Memory B cell (primary cell): ENCODE measurements around the gene XXYLT1.

Experiments used
- ATAC-seq: fragments of 150-1000 bp; cut with Tn5 transposase; 2 replicates; pipeline ENCODE4 v1.10.0; 2021; ENCODE audit warnings: low read depth, mild to moderate bottlenecking, moderate library complexity
- DNase-seq, 2 donors: peaks; one replicate each; pipeline ENCODE4 v3.0.0; 2022; ENCODE audit warnings: low spot score in 2 of 2
- H3K27ac Mint-ChIP-seq: one replicate; pipeline ENCODE4 v1.8.0; 2022; ENCODE audit warnings: mild to moderate bottlenecking, moderate library complexity, mixed read lengths
- H3K27me3 Mint-ChIP-seq: one replicate; pipeline ENCODE4 v1.8.0; 2022; ENCODE audit warnings: mixed read lengths
- H3K36me3 Mint-ChIP-seq: one replicate; pipeline ENCODE4 v1.8.0; 2022; ENCODE audit warnings: mild to moderate bottlenecking, mixed read lengths
- H3K4me1 Mint-ChIP-seq: one replicate; pipeline ENCODE4 v1.8.0; 2022; ENCODE audit warnings: mixed read lengths
- H3K4me3 Mint-ChIP-seq: one replicate; pipeline ENCODE4 v1.8.0; 2022; ENCODE audit warnings: mild to moderate bottlenecking, moderate library complexity, mixed read lengths
- H3K9me3 Mint-ChIP-seq: one replicate; pipeline ENCODE4 v1.8.0; 2022; ENCODE audit warnings: mixed read lengths

Gene XXYLT1

DNA sequence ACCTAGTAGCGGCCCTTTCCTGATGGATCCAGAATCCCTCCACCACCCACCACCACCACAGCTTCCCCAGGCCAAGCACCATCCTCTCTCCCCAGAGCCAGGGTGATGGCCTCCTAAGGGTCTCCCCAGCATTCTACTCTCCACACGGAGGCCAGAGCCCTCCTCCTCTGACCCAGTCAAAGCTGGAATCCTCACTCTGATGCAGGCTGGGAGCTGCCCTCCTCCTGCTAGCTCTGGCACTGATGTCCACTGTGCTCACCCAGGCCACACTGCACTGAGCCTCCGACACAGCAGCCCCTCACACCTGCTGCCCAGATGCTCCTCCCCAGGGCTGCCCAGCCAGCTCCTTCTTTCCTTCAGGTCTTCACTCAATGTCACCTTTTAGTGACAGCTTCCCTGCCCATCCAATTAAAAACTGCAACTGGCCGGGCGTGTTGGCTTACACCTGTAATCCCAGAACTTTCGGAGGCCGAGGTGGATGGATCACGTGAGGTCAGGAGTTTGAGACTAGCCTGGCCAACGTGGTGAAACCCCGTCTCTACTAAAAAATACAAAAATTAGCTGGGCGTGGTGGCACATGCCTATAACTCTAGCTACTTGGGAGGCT lies 21.0 kb downstream of the XXYLT1 start:
- no peaks in the 10 kb centered on the region for H3K9me3 Mint-ChIP-seq
- H3K27ac Mint-ChIP-seq = no peak overlapping the region
- H3K27me3 Mint-ChIP-seq = no peaks in the 10 kb centered on the region
- H3K4me1 Mint-ChIP-seq = peaks cover 8% of the 10 kb centered on the region
- ATAC-seq = no peak
- peaks cover 3% of the 10 kb centered on the region for H3K36me3 Mint-ChIP-seq
- H3K4me3 Mint-ChIP-seq = no peak overlapping the region
- DNase-seq = no peak

DNA sequence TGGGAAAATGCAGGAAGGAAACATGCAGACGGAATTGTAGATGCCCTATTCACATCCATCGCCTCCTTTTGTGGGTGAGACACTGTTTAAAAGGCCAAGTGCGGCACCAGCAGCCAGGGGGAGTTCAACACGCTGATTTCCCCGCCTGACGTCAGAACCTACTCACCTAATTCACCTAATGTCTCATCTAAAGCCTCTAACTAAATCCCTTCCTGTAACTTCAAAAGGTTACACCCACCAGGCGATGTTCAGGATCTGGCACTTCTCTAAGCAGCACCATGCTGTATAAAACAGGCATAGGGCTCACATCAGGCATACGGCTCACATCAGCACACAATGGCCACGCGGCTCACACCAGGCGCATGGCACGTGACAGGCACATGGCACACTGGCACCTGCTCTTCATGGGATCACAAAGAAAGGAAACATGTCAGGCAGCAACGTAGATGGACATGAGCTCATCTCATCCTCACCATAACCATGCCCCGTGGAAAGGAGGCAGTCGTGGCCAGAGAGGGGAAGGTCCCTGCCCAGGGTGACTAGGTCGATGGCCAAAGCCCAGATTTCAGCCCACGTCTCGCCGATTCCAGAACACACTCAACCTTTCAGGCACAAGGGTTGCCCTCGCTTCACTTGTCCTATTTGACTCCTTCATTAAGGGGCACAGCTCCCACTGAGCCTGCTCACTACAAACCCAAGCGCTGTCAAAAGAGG lies 21.7 kb downstream of the XXYLT1 start:
- peaks cover 3% of the 10 kb centered on the region for H3K36me3 Mint-ChIP-seq
- no peak overlapping the region for H3K27ac Mint-ChIP-seq
- ATAC-seq = no peak
- H3K4me1 Mint-ChIP-seq = peaks cover 8% of the 10 kb centered on the region
- no peak for DNase-seq
- no peak overlapping the region for H3K4me3 Mint-ChIP-seq
- no peaks in the 10 kb centered on the region for H3K27me3 Mint-ChIP-seq
- no peaks in the 10 kb centered on the region for H3K9me3 Mint-ChIP-seq

DNA sequence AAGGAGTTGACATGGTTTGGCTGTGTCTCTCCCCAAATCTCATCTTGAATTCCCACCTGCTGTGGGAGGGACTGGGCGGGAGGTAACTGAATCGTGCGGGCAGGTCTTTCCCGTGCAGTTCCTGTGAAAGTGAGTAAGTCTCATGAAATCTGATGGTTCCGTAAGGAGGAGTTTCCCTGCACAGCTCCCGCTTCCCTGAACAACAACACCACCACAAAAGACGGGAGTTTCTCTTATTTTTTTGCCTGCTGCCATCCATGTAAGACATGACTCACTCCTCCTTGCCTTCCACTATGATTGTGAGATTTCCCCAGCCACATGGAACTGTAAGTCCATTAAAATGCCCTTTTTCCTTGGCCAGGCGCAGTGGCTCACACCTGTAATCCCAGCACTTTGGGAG lies 22.7 kb downstream of the XXYLT1 start:
- H3K4me3 Mint-ChIP-seq = no peak overlapping the region
- no peak overlapping the region for H3K27ac Mint-ChIP-seq
- ATAC-seq (no peak), DNase-seq (no peak)
- H3K4me1 Mint-ChIP-seq = peaks cover 10% of the 10 kb centered on the region
- no peaks in the 10 kb centered on the region for H3K9me3 Mint-ChIP-seq
- H3K36me3 Mint-ChIP-seq = peaks cover 3% of the 10 kb centered on the region
- H3K27me3 Mint-ChIP-seq = no peaks in the 10 kb centered on the region

DNA sequence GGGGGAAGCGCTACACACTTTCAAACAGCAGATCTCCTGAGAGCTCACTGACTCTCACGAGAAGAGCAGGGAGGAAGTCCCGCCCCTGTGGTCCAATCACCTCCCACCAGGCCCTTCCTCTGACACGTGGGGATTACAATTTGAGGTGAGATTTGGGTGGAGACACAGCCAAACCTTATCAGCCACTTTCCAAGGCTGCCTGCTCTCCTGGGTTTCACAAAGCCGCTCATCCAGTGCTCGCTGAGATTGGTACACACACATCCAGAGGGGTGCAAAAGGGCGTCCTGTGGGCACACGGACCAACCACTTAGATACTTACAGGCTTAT lies 23.1 kb downstream of the XXYLT1 start:
- Mint-ChIP-seq H3K27ac (no peak overlapping the region), H3K9me3 (no peaks in the 10 kb centered on the region), H3K4me3 (no peak overlapping the region), H3K4me1 (peaks cover 10% of the 10 kb centered on the region), H3K27me3 (no peaks in the 10 kb centered on the region), H3K36me3 (peaks cover 3% of the 10 kb centered on the region)
- ATAC-seq = no peak
- DNase-seq = no peak

DNA sequence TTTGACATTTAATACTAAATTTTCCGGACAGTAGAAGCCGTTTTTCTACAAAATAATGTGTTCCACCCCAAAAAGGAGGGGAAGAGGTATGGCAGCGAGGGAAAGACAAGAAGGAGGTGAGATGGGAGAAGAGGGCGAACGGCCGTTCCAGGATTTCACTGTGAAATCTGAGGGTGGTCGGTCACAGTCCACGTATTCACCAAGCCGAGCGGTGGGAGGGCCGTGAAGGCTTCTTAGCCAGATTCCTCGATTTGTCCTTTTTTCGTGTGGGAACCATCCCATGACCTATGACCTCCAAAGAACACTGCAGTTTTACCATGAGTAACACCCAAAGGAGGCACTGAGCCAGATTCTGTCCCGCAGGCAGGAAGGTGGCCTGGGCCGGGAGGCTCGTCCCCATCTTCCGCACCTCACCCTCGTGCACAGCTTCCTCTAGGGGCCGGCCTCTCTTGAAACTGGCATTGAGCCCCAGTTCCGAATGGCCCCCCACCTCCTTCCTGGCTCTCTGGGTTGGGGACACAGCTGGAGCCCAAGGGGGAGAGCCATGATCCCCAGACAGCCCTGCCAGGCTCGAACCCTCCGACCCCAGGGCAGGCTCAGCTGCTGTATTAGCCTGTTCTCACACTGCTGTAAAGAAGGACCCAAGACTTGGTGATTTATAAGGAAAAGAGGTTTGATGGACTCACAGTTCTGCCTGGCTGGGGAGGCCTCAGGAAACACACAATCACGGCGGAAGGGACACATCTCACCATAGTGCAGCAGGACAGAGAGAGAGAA lies 23.7 kb downstream of the XXYLT1 start:
- ATAC-seq (no peak), DNase-seq (no peak)
- Mint-ChIP-seq H3K27ac (no peak overlapping the region), H3K4me1 (peaks cover 10% of the 10 kb centered on the region), H3K4me3 (no peak overlapping the region), H3K9me3 (no peaks in the 10 kb centered on the region), H3K36me3 (peaks cover 3% of the 10 kb centered on the region), H3K27me3 (no peaks in the 10 kb centered on the region)

DNA sequence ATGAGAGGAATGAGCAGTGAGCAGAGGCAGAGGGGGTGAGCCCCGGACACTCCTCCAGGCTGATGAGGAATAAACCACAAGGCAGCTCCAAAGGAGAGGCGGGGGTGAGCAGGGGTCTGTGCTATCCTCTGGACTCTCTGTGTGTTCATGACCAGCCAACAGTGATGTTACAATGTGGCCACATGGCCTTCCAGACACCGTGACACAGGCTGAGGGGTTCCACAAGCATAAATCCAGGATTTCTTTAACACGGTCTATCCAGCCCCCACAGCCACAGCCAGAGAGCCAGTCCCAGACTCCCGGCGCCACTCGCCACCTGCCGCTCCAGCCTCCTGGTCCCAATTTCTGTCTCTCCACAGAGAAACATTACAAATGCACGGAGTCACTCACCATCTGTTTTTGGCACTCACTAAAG lies 24.4 kb downstream of the XXYLT1 start:
- no peak overlapping the region for H3K27ac Mint-ChIP-seq
- no peaks in the 10 kb centered on the region for H3K27me3 Mint-ChIP-seq
- no peak for ATAC-seq
- peaks cover 10% of the 10 kb centered on the region for H3K4me1 Mint-ChIP-seq
- no peak for DNase-seq
- no peak overlapping the region for H3K4me3 Mint-ChIP-seq
- H3K36me3 Mint-ChIP-seq = peaks cover 3% of the 10 kb centered on the region
- no peaks in the 10 kb centered on the region for H3K9me3 Mint-ChIP-seq

DNA sequence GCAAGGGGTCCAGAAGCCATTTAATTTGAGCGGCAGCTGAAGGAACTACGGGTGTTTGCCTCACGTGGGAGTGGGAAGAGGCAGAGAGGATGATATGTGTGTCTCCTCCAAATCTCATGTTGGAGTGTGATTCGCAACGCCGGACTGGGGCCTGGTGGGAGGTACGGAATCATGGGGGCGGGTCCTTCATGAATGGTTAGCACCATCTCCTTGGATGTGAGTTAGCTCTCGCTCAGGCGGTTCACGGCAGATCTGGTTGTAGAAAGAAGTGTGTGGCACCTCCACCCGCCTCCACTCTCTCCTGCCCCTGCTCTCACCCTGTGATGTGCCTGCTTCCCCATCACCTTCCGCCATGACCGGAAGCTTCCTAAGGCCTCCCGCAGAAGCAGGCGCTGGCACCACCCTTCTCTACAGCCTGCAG lies 25.4 kb downstream of the XXYLT1 start:
- no peaks in the 10 kb centered on the region for H3K27me3 Mint-ChIP-seq
- no peak for DNase-seq
- peaks cover 6% of the 10 kb centered on the region for H3K4me1 Mint-ChIP-seq
- no peak overlapping the region for H3K4me3 Mint-ChIP-seq
- no peaks in the 10 kb centered on the region for H3K9me3 Mint-ChIP-seq
- no peak for ATAC-seq
- no peak overlapping the region for H3K27ac Mint-ChIP-seq
- H3K36me3 Mint-ChIP-seq = peaks cover 3% of the 10 kb centered on the region

DNA sequence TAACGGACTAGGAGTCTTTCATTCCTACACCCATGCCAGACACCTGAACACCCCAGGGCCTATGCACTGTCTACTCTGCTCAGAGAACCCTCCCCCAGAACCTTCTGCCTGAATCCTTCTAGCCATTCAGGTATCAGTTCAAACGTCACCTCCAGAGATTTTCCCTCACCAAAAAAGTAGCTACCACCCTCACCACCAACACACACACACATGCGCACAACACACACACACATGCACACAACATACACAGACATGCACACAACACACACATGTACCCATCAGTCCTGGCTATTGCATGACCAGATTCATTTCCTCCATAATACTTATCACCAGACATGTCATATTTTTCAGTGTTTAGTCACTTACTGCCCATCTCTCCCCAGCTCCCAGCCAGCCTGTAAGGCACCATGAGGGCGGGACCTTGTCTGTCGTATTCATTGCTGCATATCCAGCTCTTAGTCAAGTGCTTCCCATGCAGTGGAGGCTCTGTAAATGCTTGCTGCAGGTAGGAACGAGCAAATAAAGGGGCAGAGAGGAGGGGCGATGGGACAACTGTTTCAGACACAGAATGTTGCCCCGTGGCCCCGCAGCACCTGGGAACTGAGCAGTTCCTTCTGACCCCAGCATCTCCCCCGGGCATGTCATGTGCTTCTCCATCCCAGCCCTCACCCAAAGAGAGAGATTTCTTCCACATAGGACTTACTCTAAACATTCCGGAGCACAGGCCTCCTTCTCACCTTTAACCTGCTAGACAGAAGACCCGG lies 29.2 kb downstream of the XXYLT1 start:
- Mint-ChIP-seq H3K4me3 (no peak overlapping the region), H3K4me1 (peaks cover 2% of the 10 kb centered on the region), H3K27me3 (no peaks in the 10 kb centered on the region), H3K36me3 (peaks cover 16% of the 10 kb centered on the region), H3K27ac (no peak overlapping the region), H3K9me3 (peaks cover 6% of the 10 kb centered on the region)
- DNase-seq (no peak), ATAC-seq (no peak)

DNA sequence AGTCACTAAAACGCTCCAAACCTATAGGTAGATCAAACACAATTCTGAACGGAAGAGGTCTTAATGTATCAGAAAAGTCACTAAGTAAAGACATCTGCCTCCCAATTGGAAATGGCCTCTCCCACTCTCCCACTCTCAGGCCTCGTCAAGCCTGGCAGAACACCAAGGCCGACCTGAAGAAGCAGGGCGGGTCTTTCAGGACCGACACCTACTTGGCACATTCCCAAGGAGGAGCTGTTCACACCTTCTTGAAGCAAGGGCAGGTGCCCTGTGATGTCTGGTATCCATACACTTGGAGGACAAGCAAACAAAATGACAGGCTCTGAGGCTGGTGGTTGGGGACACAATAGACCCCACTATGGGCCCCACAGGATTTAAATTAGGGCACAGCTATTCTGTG lies 30.0 kb downstream of the XXYLT1 start:
- Mint-ChIP-seq H3K27me3 (no peaks in the 10 kb centered on the region), H3K27ac (no peak overlapping the region), H3K9me3 (peaks cover 6% of the 10 kb centered on the region), H3K36me3 (peaks cover 14% of the 10 kb centered on the region), H3K4me1 (peaks cover 2% of the 10 kb centered on the region), H3K4me3 (no peak overlapping the region)
- DNase-seq (no peak), ATAC-seq (no peak)

DNA sequence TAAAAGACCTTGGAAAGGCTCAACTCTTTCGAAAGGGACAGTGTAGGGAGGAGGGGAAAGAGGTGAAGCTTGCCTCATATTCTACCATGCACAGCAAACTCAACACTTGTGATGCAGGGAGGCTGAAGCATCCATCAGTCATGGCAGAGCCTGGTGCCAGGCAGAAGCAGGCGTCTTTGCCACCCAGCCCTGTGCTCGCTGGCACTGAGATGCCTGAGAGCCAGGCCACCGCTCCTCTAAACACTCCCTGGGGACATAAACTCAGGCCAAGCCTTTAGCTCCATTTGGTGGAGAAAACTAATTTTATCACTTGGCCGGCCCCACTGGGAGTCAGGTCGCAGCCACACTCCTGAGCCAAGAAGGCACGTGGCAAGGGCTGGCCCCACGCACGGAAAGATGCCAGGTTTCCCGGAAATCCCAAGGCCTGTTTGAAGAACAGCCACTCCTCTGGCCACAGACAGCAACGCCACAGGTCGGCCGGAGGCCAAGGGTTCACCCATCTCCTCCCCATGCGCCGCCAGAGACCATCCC lies 30.7 kb downstream of the XXYLT1 start:
- H3K27ac Mint-ChIP-seq = no peak overlapping the region
- H3K36me3 Mint-ChIP-seq = peaks cover 13% of the 10 kb centered on the region
- DNase-seq = no peak
- no peaks in the 10 kb centered on the region for H3K27me3 Mint-ChIP-seq
- H3K4me3 Mint-ChIP-seq = no peak overlapping the region
- H3K9me3 Mint-ChIP-seq = peaks cover 6% of the 10 kb centered on the region
- no peak for ATAC-seq
- H3K4me1 Mint-ChIP-seq = peaks cover 2% of the 10 kb centered on the region

DNA sequence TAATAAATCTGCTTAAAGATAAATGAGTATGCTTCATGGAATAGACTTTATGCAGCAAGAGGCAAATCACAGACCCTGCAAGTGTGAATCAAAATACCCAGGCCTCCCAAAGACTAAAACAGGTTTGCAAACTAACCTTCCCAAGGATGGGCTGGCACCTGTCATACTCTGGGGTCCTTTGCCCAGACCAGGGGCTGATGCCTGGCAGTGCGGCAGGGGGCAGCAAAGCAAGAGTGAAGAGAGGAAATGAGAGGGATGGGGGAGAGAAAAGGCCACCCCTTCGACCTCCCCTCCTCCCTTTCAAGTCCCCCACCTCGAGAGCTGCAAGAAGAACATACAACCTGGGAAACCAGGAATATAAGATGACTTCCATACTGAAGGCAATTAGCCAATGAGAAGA lies 31.8 kb downstream of the XXYLT1 start:
- no peak for ATAC-seq
- H3K4me1 Mint-ChIP-seq = peaks cover 2% of the 10 kb centered on the region
- DNase-seq = no peak
- no peak overlapping the region for H3K4me3 Mint-ChIP-seq
- no peak overlapping the region for H3K27ac Mint-ChIP-seq
- H3K27me3 Mint-ChIP-seq = no peaks in the 10 kb centered on the region
- H3K36me3 Mint-ChIP-seq = peaks cover 13% of the 10 kb centered on the region
- peaks cover 6% of the 10 kb centered on the region for H3K9me3 Mint-ChIP-seq

DNA sequence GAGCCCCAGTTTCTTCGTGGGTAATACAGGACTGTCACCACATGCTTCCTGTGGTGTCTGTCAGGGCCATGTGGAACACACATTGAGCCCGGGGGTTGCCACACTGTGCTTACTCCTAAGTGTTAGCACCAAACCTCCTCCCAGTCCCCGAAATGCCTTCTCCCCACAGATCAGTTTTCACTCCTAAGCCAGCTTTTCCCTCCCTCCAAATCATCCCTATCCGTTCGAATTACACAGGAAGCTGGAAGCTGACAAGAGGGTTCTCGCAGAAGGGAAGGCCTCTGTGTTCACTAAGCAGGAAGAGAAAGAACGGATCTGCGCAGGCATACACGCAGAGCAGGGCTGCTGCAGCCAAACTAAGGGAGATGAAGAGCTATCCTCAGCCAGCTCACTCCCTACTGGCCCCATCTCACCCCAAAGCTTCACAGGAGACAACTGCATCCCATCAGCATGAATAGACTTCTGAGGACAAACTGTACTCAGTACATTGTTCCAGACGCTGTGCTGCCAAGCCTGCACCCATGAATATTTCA lies 32.3 kb downstream of the XXYLT1 start:
- Mint-ChIP-seq H3K27me3 (no peaks in the 10 kb centered on the region), H3K9me3 (peaks cover 6% of the 10 kb centered on the region), H3K4me3 (no peak overlapping the region), H3K4me1 (no peaks in the 10 kb centered on the region), H3K36me3 (peaks cover 13% of the 10 kb centered on the region), H3K27ac (no peak overlapping the region)
- no peak for ATAC-seq
- DNase-seq = peak in 1 of 2 donors; percentile 7

DNA sequence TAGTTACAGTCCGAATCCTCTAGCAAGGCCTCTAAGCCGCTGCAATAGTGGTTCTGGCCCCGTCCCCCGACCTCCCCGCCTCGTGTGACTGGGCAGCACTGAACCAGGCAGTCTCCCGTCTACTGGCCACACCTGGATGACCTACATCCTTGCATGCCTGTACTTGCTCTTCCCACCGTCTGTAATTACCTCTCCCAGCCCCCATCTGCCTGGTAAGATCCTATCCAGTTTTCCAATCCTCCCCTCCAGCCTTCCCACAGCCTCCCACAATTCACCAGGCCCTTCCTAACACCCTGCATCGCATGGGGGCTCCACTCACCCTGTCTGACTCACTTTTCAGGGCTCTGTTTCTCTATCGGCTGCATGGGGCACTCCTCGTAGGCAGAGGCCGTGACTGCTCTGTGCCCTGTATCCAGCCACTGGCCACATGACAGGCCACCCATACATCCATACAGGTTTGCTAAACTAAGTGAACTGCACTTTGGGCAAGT lies 32.8 kb downstream of the XXYLT1 start:
- H3K4me3 Mint-ChIP-seq = no peak overlapping the region
- peaks cover 13% of the 10 kb centered on the region for H3K36me3 Mint-ChIP-seq
- H3K9me3 Mint-ChIP-seq = peaks cover 6% of the 10 kb centered on the region
- no peak for DNase-seq
- H3K4me1 Mint-ChIP-seq = no peaks in the 10 kb centered on the region
- no peak overlapping the region for H3K27ac Mint-ChIP-seq
- no peaks in the 10 kb centered on the region for H3K27me3 Mint-ChIP-seq
- ATAC-seq = no peak
